Natural killer cell (primary cell): ENCODE measurements around the gene TRIM72. TPM values are rescaled to one million over a fixed set of nuclear protein-coding genes. Genes with fewer than 3 reads are reported as not detected.

Experiments used
- ATAC-seq, 3 donors: fragments of 150-1000 bp in 2 of 3; fragments of 200-7000 bp in 1 of 3; cut with Tn5 transposase; 1 replicate in 1 of 3; 2 replicates in 2 of 3; pipeline ENCODE4 v1.10.0; 2021; ENCODE audit warnings: mild to moderate bottlenecking in 2 of 3, moderate library complexity in 2 of 3
- DNase-seq, 2 donors: peaks; one replicate each; pipeline versions ENCODE4 v3.0.0 to v3.0.0-alpha.2; 2013 to 2021; ENCODE audit warnings: mixed read lengths in 1 of 2
- H3K27ac ChIP-seq: one replicate; pipeline ENCODE4 v1.5.1; 2013; ENCODE audit warnings: mild to moderate bottlenecking, low read length
- H3K27me3 ChIP-seq: one replicate; pipeline ENCODE4 v1.6.1; 2013; ENCODE audit warnings: low read length; ENCODE audit not compliant: control insufficient read depth, insufficient read depth
- H3K36me3 ChIP-seq: one replicate; pipeline ENCODE4 v1.6.1; 2013; ENCODE audit warnings: low read length; ENCODE audit not compliant: control insufficient read depth, insufficient read depth
- H3K4me1 ChIP-seq: one replicate; pipeline ENCODE4 v1.6.1; 2013; ENCODE audit warnings: low read length; ENCODE audit not compliant: control insufficient read depth, insufficient read depth
- H3K4me3 ChIP-seq: one replicate; pipeline ENCODE4 v1.5.1; 2013; ENCODE audit warnings: low read length
- H3K9me3 ChIP-seq: one replicate; pipeline ENCODE4 v1.6.1; 2013; ENCODE audit warnings: low read length; ENCODE audit not compliant: control insufficient read depth, insufficient read depth
- H3K27ac Mint-ChIP-seq, 2 donors: one replicate each; pipeline ENCODE4 v1.8.0; 2022; ENCODE audit warnings: mild to moderate bottlenecking in 2 of 2, mixed read lengths in 2 of 2, moderate library complexity in 1 of 2
- H3K27me3 Mint-ChIP-seq, 2 donors: one replicate each; pipeline ENCODE4 v1.8.0; 2022; ENCODE audit warnings: low read depth in 2 of 2, mixed read lengths in 2 of 2
- H3K36me3 Mint-ChIP-seq: one replicate; pipeline ENCODE4 v1.8.0; 2022; ENCODE audit warnings: mixed read lengths
- H3K4me1 Mint-ChIP-seq, 2 donors: one replicate each; pipeline ENCODE4 v1.8.0; 2022; ENCODE audit warnings: mixed read lengths in 2 of 2
- H3K4me3 Mint-ChIP-seq: one replicate; pipeline ENCODE4 v1.8.0; 2022; ENCODE audit warnings: mild to moderate bottlenecking, moderate library complexity, mixed read lengths
- H3K9me3 Mint-ChIP-seq, 2 donors: one replicate each; pipeline ENCODE4 v1.8.0; 2022; ENCODE audit warnings: mixed read lengths in 2 of 2
- CTCF ChIP-seq: fragments of 200-600 bp; IDR thresholded peaks from one replicate; pipeline ENCODE4 v1.8.0; 2022; ENCODE audit warnings: antibody characterized with exemption
- WGBS: methylation state at CpG from one replicate; pipeline ENCODE4 v1.1.7; 2013; ENCODE audit warnings: missing lambda C conversion rate; ENCODE audit not compliant: insufficient coverage; 5-methylcytosine and 5-hydroxymethylcytosine counted together
- intact Hi-C: fragments of 100-400 bp; cut with micrococcal nuclease; formaldehyde crosslinking; loops from one replicate; pipeline ENCODE4 v1.14.2; 2022
- total RNA-seq, 4 donors: library from RNA; stranded (reverse); fragments of 120-200 nt in 1 of 4; gene quantifications; one replicate each; pipeline versions ENCODE4 v1.2.3 to v1.2.4, GENCODE V29; 2013 to 2022

The TRIM72 gene
- total RNA-seq, 3 donors from 2014 or later (not counting 1 experiment from before 2014, with no cell fraction given): 0.05 to 0.07 TPM; not detected in 1

GRCh38 chr16:31184888-31185287 lies 29.0 kb upstream of the TRIM72 start:
- peaks cover 72% of the 10 kb centered on the region for H3K4me1 ChIP-seq
- H3K27me3 Mint-ChIP-seq: no peaks in the 10 kb centered on the region
- peaks cover 45% of the 10 kb centered on the region for H3K36me3 Mint-ChIP-seq
- peak overlapping the region; percentile 80 to 94 for H3K27ac Mint-ChIP-seq
- intact Hi-C loops: loop anchor here (5.0 to 10.0 kb wide), 3 partner anchors 70 to 530 kb away; partner anchors contain the start of gene KAT8
- WGBS: 67% methylated on average over 14 of the region's 14 CpGs
- H3K36me3 ChIP-seq: peaks cover 75% of the 10 kb centered on the region
- no peaks in the 10 kb centered on the region for H3K27me3 ChIP-seq
- peak overlapping the region; percentile 81 for H3K4me3 Mint-ChIP-seq
- no peak overlapping the region for H3K27ac ChIP-seq
- TF ChIP-seq CTCF: no peak
- H3K9me3 ChIP-seq: no peaks in the 10 kb centered on the region
- ATAC-seq: no peak
- H3K4me1 Mint-ChIP-seq: peaks cover 92 to 95% of the 10 kb centered on the region in 2 donors
- H3K4me3 ChIP-seq: no peak overlapping the region
- DNase-seq: peak in 1 of 2 donors; percentile 16
- no peaks in the 10 kb centered on the region for H3K9me3 Mint-ChIP-seq

GRCh38 chr16:31185339-31185738 lies 28.6 kb upstream of the TRIM72 start:
- peaks cover 49% of the 10 kb centered on the region for H3K36me3 Mint-ChIP-seq
- DNase-seq (no peak), ATAC-seq (no peak)
- intact Hi-C loops: loop anchor here (5.0 to 10.0 kb wide), 3 partner anchors 71 to 529 kb away; partner anchors contain the start of gene KAT8
- H3K27ac Mint-ChIP-seq: peak overlapping the region; percentile 80 to 94
- Histone ChIP-seq H3K36me3 (peaks cover 80% of the 10 kb centered on the region), H3K27me3 (no peaks in the 10 kb centered on the region), H3K27ac (no peak overlapping the region), H3K4me3 (no peak overlapping the region), H3K4me1 (peaks cover 76% of the 10 kb centered on the region), H3K9me3 (no peaks in the 10 kb centered on the region)
- no peaks in the 10 kb centered on the region for H3K9me3 Mint-ChIP-seq
- peak overlapping the region; percentile 91 for H3K4me3 Mint-ChIP-seq
- H3K4me1 Mint-ChIP-seq: peaks cover 93 to 97% of the 10 kb centered on the region in 2 donors
- 83% methylated on average over 5 of the region's 5 CpGs for WGBS
- TF ChIP-seq CTCF: no peak
- no peaks in the 10 kb centered on the region for H3K27me3 Mint-ChIP-seq

- Mint-ChIP-seq H3K9me3 (no peaks in the 10 kb centered on the region), H3K27me3 (no peaks in the 10 kb centered on the region), H3K4me1 (peaks cover 97 to 99% of the 10 kb centered on the region in 2 donors), H3K27ac (peak overlapping the region; percentile 80 to 94), H3K4me3 (peak overlapping the region; percentile 91), H3K36me3 (peaks cover 57% of the 10 kb centered on the region)
- peaks cover 88% of the 10 kb centered on the region for H3K36me3 ChIP-seq
- H3K27me3 ChIP-seq: no peaks in the 10 kb centered on the region
- H3K4me3 ChIP-seq: no peak overlapping the region
- no peaks in the 10 kb centered on the region for H3K9me3 ChIP-seq
- DNase-seq (peak in 1 of 2 donors; percentile 41), ATAC-seq (no peak)
- peaks cover 73% of the 10 kb centered on the region for H3K4me1 ChIP-seq
- intact Hi-C loops: loop anchor here (5.0 to 10.0 kb wide), 3 partner anchors 71 to 529 kb away; partner anchors contain the start of gene KAT8
- WGBS: 17% methylated on average over 7 of the region's 7 CpGs
- no peak overlapping the region for H3K27ac ChIP-seq
- TF ChIP-seq CTCF: no peak
Observed at GRCh38 chr16:31186176-31186575, 27.7 kb upstream of the TRIM72 start.
